H9 (cell line): ENCODE measurements around the gene MYCBP2. TPM values are rescaled to one million over a fixed set of nuclear protein-coding genes. Genes with fewer than 3 reads are reported as not detected.

Experiments
- DNase-seq: peaks from one replicate; pipeline ENCODE4 v3.0.0-alpha.2; 2017
- H2AFZ ChIP-seq: one replicate; pipeline ENCODE4 v1.6.1; 2013; ENCODE audit warnings: mild to moderate bottlenecking, low read length, control low read depth, moderate library complexity
- H2AK5ac ChIP-seq: 2 replicates; pipeline ENCODE4 v1.6.1; 2013; ENCODE audit warnings: low read length, control low read depth, mixed read lengths; ENCODE audit not compliant: insufficient read length
- H2BK120ac ChIP-seq: one replicate; pipeline ENCODE4 v1.6.1; 2013; ENCODE audit warnings: low read depth, mild to moderate bottlenecking, low read length, control low read depth, inconsistent platforms; ENCODE audit not compliant: poor library complexity, severe bottlenecking
- H2BK12ac ChIP-seq: 2 replicates; pipeline ENCODE4 v1.6.1; 2013; ENCODE audit warnings: low read length, control low read depth, mixed read lengths, low read depth; ENCODE audit not compliant: insufficient read length
- H2BK15ac ChIP-seq: 2 replicates; pipeline ENCODE4 v1.6.1; 2013; ENCODE audit warnings: low read depth, low read length, control low read depth
- H2BK20ac ChIP-seq: one replicate; pipeline ENCODE4 v1.6.1; 2013; ENCODE audit warnings: low read depth, mild to moderate bottlenecking, low read length, control low read depth, inconsistent platforms; ENCODE audit not compliant: poor library complexity, severe bottlenecking
- H2BK5ac ChIP-seq: 2 replicates; pipeline ENCODE4 v1.6.1; 2013; ENCODE audit warnings: low read length, control low read depth, mixed read lengths; ENCODE audit not compliant: insufficient read length
- H3K14ac ChIP-seq: 2 replicates; pipeline ENCODE4 v1.6.1; 2013; ENCODE audit warnings: low read length, control low read depth; ENCODE audit not compliant: insufficient read depth
- H3K18ac ChIP-seq: 2 replicates; pipeline ENCODE4 v1.6.1; 2013; ENCODE audit warnings: low read depth, mild to moderate bottlenecking, mixed read lengths, low read length, control low read depth; ENCODE audit not compliant: insufficient read length
- H3K23ac ChIP-seq: 2 replicates; pipeline ENCODE4 v1.6.1; 2013; ENCODE audit warnings: low read length, control low read depth, mixed read lengths, low read depth; ENCODE audit not compliant: insufficient read length
- H3K23me2 ChIP-seq: 2 replicates; pipeline ENCODE4 v1.6.1; 2013; ENCODE audit warnings: low read depth, mild to moderate bottlenecking, mixed read lengths, low read length, control low read depth; ENCODE audit not compliant: insufficient read length, poor library complexity, severe bottlenecking
- H3K27ac ChIP-seq: 2 replicates; pipeline ENCODE4 v1.5.1; 2013; ENCODE audit warnings: low read length, control low read depth, mixed read lengths, low read depth; ENCODE audit not compliant: insufficient read length
- H3K27me3 ChIP-seq: 2 replicates; pipeline ENCODE4 v1.6.1; 2013; ENCODE audit warnings: low read length, control low read depth, inconsistent platforms; ENCODE audit not compliant: insufficient read depth
- H3K4ac ChIP-seq: 2 replicates; pipeline ENCODE4 v1.6.1; 2013; ENCODE audit warnings: low read depth, mild to moderate bottlenecking, control low read depth, inconsistent platforms, low read length, moderate library complexity
- H3K4me1 ChIP-seq: 2 replicates; pipeline ENCODE4 v1.6.1; 2013; ENCODE audit warnings: low read length, control low read depth, inconsistent platforms; ENCODE audit not compliant: insufficient read depth
- H3K4me2 ChIP-seq: 2 replicates; pipeline ENCODE4 v1.6.1; 2013; ENCODE audit warnings: low read length, control low read depth, mixed read lengths; ENCODE audit not compliant: insufficient read length, insufficient read depth
- H3K56ac ChIP-seq: 2 replicates; pipeline ENCODE4 v1.6.1; 2013; ENCODE audit warnings: low read depth, mild to moderate bottlenecking, mixed read lengths, low read length, control low read depth; ENCODE audit not compliant: insufficient read length
- H3K79me1 ChIP-seq: 2 replicates; pipeline ENCODE4 v1.6.1; 2013; ENCODE audit warnings: low read depth, mild to moderate bottlenecking, moderate library complexity, low read length, control low read depth, inconsistent platforms; ENCODE audit not compliant: insufficient read depth, poor library complexity, severe bottlenecking
- H3K79me2 ChIP-seq: 2 replicates; pipeline ENCODE4 v1.6.1; 2013; ENCODE audit warnings: low read length, control low read depth, inconsistent platforms; ENCODE audit not compliant: insufficient read depth
- H3K9ac ChIP-seq: 2 replicates; pipeline ENCODE4 v1.6.1; 2013; ENCODE audit warnings: low read length, control low read depth, mixed read lengths; ENCODE audit not compliant: insufficient read length; ENCODE audit errors: extremely low read depth
- H3K9me3 ChIP-seq: one replicate; pipeline ENCODE4 v1.6.1; 2013; ENCODE audit warnings: low read depth, low read length, inconsistent platforms; ENCODE audit not compliant: control insufficient read depth
- H3T11ph ChIP-seq: one replicate; pipeline ENCODE4 v1.6.1; 2013; ENCODE audit warnings: mild to moderate bottlenecking, low read length, control low read depth, inconsistent platforms
- H4K20me1 ChIP-seq: one replicate; pipeline ENCODE4 v1.6.1; 2013; ENCODE audit not compliant: control insufficient read depth, insufficient read length, insufficient read depth
- H4K5ac ChIP-seq: 2 replicates; pipeline ENCODE4 v1.6.1; 2013; ENCODE audit warnings: low read depth, mild to moderate bottlenecking, mixed read lengths, low read length, control low read depth; ENCODE audit not compliant: insufficient read length
- H4K8ac ChIP-seq: replicated peaks from 2 replicates; pipeline ENCODE4 v1.6.1; 2013; ENCODE audit warnings: low read length, control low read depth, mixed read lengths, low read depth; ENCODE audit not compliant: insufficient read length
- H4K91ac ChIP-seq: 2 replicates; pipeline ENCODE4 v1.6.1; 2013; ENCODE audit warnings: low read depth, mild to moderate bottlenecking, moderate library complexity, mixed read lengths, low read length, control low read depth; ENCODE audit not compliant: insufficient read length
- H3K27ac Mint-ChIP-seq, 3 experiments: 2 replicates in 2 of 3; 3 replicates in 1 of 3; pipeline ENCODE4 v1.8.0; 2020 to 2021; ENCODE audit warnings: mixed read lengths in 3 of 3, mild to moderate bottlenecking in 1 of 3, moderate library complexity in 1 of 3
- H3K27me3 Mint-ChIP-seq: 2 replicates; pipeline ENCODE4 v1.8.0; 2021; ENCODE audit warnings: low read depth, mild to moderate bottlenecking, moderate library complexity, mixed read lengths
- H3K36me3 Mint-ChIP-seq, 3 experiments: 2 replicates in 2 of 3; 3 replicates in 1 of 3; pipeline ENCODE4 v1.8.0; 2020 to 2021; ENCODE audit warnings: low read depth in 3 of 3, mixed read lengths in 3 of 3; ENCODE audit not compliant: insufficient read depth in 1 of 3
- H3K4me1 Mint-ChIP-seq, 2 experiments: 2 replicates each; pipeline ENCODE4 v1.8.0; 2020; ENCODE audit warnings: mixed read lengths in 2 of 2
- H3K4me3 Mint-ChIP-seq, 2 experiments: 2 replicates in 1 of 2; 3 replicates in 1 of 2; pipeline ENCODE4 v1.8.0; 2020 to 2021; ENCODE audit warnings: mild to moderate bottlenecking in 2 of 2, mixed read lengths in 2 of 2, moderate library complexity in 1 of 2
- H3K9me3 Mint-ChIP-seq, 2 experiments: 2 replicates in 1 of 2; 3 replicates in 1 of 2; pipeline ENCODE4 v1.8.0; 2020; ENCODE audit warnings: mild to moderate bottlenecking in 2 of 2, mixed read lengths in 2 of 2, moderate library complexity in 1 of 2
- CTCF ChIP-seq: fragments of 200-600 bp; sonication (generic); conservative IDR thresholded peaks from 3 replicates; pipeline ENCODE4 v1.8.0; 2021; ENCODE audit warnings: antibody characterized with exemption, mild to moderate bottlenecking
- WGBS: extraction: QIAGEN DNeasy Blood & Tissue Kit; methylation state at CpG from one replicate; pipeline ENCODE4 v1.1.7; 2013; ENCODE audit warnings: missing lambda C conversion rate, low lambda C conversion rate, mixed read lengths; ENCODE audit not compliant: insufficient read length; ENCODE audit errors: extremely low coverage; 5-methylcytosine and 5-hydroxymethylcytosine counted together
- total RNA-seq: library from RNA; stranded (reverse); gene quantifications from 2 replicates; pipeline ENCODE4 v1.2.1, GENCODE V29; 2021

MYCBP2 gene
- total RNA-seq, 1 experiment from 2014 or later: 32.0 TPM

- Mint-ChIP-seq H3K36me3 (peaks cover 9 to 73% (median 70%) of the 10 kb centered on the region in 3 experiments; a peak in 6 of 7 replicates), H3K9me3 (no peaks in the 10 kb centered on the region), H3K4me3 (no peak overlapping the region), H3K27me3 (no peaks in the 10 kb centered on the region), H3K27ac (no peak overlapping the region), H3K4me1 (no peaks in the 10 kb centered on the region)
- Histone ChIP-seq H3K27ac (no peak overlapping the region), H3K79me2 (no peaks in the 10 kb centered on the region; the same call in 1 of the 2 replicates), H4K20me1 (no peaks in the 10 kb centered on the region), H4K91ac (no peak overlapping the region), H2AFZ (no peak overlapping the region), H3K23me2 (no peaks in the 10 kb centered on the region), H3K4me1 (no peaks in the 10 kb centered on the region), H2BK5ac (no peak overlapping the region), H2BK20ac (no peak overlapping the region), H3K18ac (no peak overlapping the region), H3K56ac (no peak overlapping the region), H2BK12ac (no peak overlapping the region), H3K27me3 (no peaks in the 10 kb centered on the region), H3K4me2 (no peak overlapping the region), H3T11ph (no peak overlapping the region), H4K5ac (no peak overlapping the region), H3K9ac (no peak overlapping the region), H3K4ac (no peak overlapping the region), H2BK120ac (no peak overlapping the region), H2AK5ac (no peak overlapping the region), H3K23ac (no peak overlapping the region), H2BK15ac (no peak overlapping the region), H3K9me3 (no peaks in the 10 kb centered on the region), H4K8ac (no peak overlapping the region), H3K79me1 (no peaks in the 10 kb centered on the region), H3K14ac (no peak overlapping the region)
- WGBS: no CpG with 5 or more reads among the region's 2 CpGs
- TF ChIP-seq CTCF: no peak
- no peak for DNase-seq
Measured at GRCh38 chr13:77014906-77015685, 311.8 kb downstream of the MYCBP2 start.
